H9 (cell line): Measurements from ENCODE around the gene CDHR2. TPM values are rescaled to one million over a fixed set of nuclear protein-coding genes. Genes with fewer than 3 reads are reported as not detected.

ENCODE experiments used
- DNase-seq: peaks from one replicate; pipeline ENCODE4 v3.0.0-alpha.2; 2017
- H2AFZ ChIP-seq: one replicate; pipeline ENCODE4 v1.6.1; 2013; ENCODE audit warnings: mild to moderate bottlenecking, low read length, control low read depth, moderate library complexity
- H2AK5ac ChIP-seq: 2 replicates; pipeline ENCODE4 v1.6.1; 2013; ENCODE audit warnings: low read length, control low read depth, mixed read lengths; ENCODE audit not compliant: insufficient read length
- H2BK120ac ChIP-seq: one replicate; pipeline ENCODE4 v1.6.1; 2013; ENCODE audit warnings: low read depth, mild to moderate bottlenecking, low read length, control low read depth, inconsistent platforms; ENCODE audit not compliant: poor library complexity, severe bottlenecking
- H2BK12ac ChIP-seq: 2 replicates; pipeline ENCODE4 v1.6.1; 2013; ENCODE audit warnings: low read length, control low read depth, mixed read lengths, low read depth; ENCODE audit not compliant: insufficient read length
- H2BK15ac ChIP-seq: 2 replicates; pipeline ENCODE4 v1.6.1; 2013; ENCODE audit warnings: low read depth, low read length, control low read depth
- H2BK20ac ChIP-seq: one replicate; pipeline ENCODE4 v1.6.1; 2013; ENCODE audit warnings: low read depth, mild to moderate bottlenecking, low read length, control low read depth, inconsistent platforms; ENCODE audit not compliant: poor library complexity, severe bottlenecking
- H2BK5ac ChIP-seq: 2 replicates; pipeline ENCODE4 v1.6.1; 2013; ENCODE audit warnings: low read length, control low read depth, mixed read lengths; ENCODE audit not compliant: insufficient read length
- H3K14ac ChIP-seq: 2 replicates; pipeline ENCODE4 v1.6.1; 2013; ENCODE audit warnings: low read length, control low read depth; ENCODE audit not compliant: insufficient read depth
- H3K18ac ChIP-seq: 2 replicates; pipeline ENCODE4 v1.6.1; 2013; ENCODE audit warnings: low read depth, mild to moderate bottlenecking, mixed read lengths, low read length, control low read depth; ENCODE audit not compliant: insufficient read length
- H3K23ac ChIP-seq: 2 replicates; pipeline ENCODE4 v1.6.1; 2013; ENCODE audit warnings: low read length, control low read depth, mixed read lengths, low read depth; ENCODE audit not compliant: insufficient read length
- H3K23me2 ChIP-seq: 2 replicates; pipeline ENCODE4 v1.6.1; 2013; ENCODE audit warnings: low read depth, mild to moderate bottlenecking, mixed read lengths, low read length, control low read depth; ENCODE audit not compliant: insufficient read length, poor library complexity, severe bottlenecking
- H3K27ac ChIP-seq: 2 replicates; pipeline ENCODE4 v1.5.1; 2013; ENCODE audit warnings: low read length, control low read depth, mixed read lengths, low read depth; ENCODE audit not compliant: insufficient read length
- H3K27me3 ChIP-seq: 2 replicates; pipeline ENCODE4 v1.6.1; 2013; ENCODE audit warnings: low read length, control low read depth, inconsistent platforms; ENCODE audit not compliant: insufficient read depth
- H3K4ac ChIP-seq: 2 replicates; pipeline ENCODE4 v1.6.1; 2013; ENCODE audit warnings: low read depth, mild to moderate bottlenecking, control low read depth, inconsistent platforms, low read length, moderate library complexity
- H3K4me1 ChIP-seq: 2 replicates; pipeline ENCODE4 v1.6.1; 2013; ENCODE audit warnings: low read length, control low read depth, inconsistent platforms; ENCODE audit not compliant: insufficient read depth
- H3K4me2 ChIP-seq: 2 replicates; pipeline ENCODE4 v1.6.1; 2013; ENCODE audit warnings: low read length, control low read depth, mixed read lengths; ENCODE audit not compliant: insufficient read length, insufficient read depth
- H3K56ac ChIP-seq: 2 replicates; pipeline ENCODE4 v1.6.1; 2013; ENCODE audit warnings: low read depth, mild to moderate bottlenecking, mixed read lengths, low read length, control low read depth; ENCODE audit not compliant: insufficient read length
- H3K79me1 ChIP-seq: 2 replicates; pipeline ENCODE4 v1.6.1; 2013; ENCODE audit warnings: low read depth, mild to moderate bottlenecking, moderate library complexity, low read length, control low read depth, inconsistent platforms; ENCODE audit not compliant: insufficient read depth, poor library complexity, severe bottlenecking
- H3K79me2 ChIP-seq: 2 replicates; pipeline ENCODE4 v1.6.1; 2013; ENCODE audit warnings: low read length, control low read depth, inconsistent platforms; ENCODE audit not compliant: insufficient read depth
- H3K9ac ChIP-seq: 2 replicates; pipeline ENCODE4 v1.6.1; 2013; ENCODE audit warnings: low read length, control low read depth, mixed read lengths; ENCODE audit not compliant: insufficient read length; ENCODE audit errors: extremely low read depth
- H3K9me3 ChIP-seq: one replicate; pipeline ENCODE4 v1.6.1; 2013; ENCODE audit warnings: low read depth, low read length, inconsistent platforms; ENCODE audit not compliant: control insufficient read depth
- H3T11ph ChIP-seq: one replicate; pipeline ENCODE4 v1.6.1; 2013; ENCODE audit warnings: mild to moderate bottlenecking, low read length, control low read depth, inconsistent platforms
- H4K20me1 ChIP-seq: one replicate; pipeline ENCODE4 v1.6.1; 2013; ENCODE audit not compliant: control insufficient read depth, insufficient read length, insufficient read depth
- H4K5ac ChIP-seq: 2 replicates; pipeline ENCODE4 v1.6.1; 2013; ENCODE audit warnings: low read depth, mild to moderate bottlenecking, mixed read lengths, low read length, control low read depth; ENCODE audit not compliant: insufficient read length
- H4K8ac ChIP-seq: replicated peaks from 2 replicates; pipeline ENCODE4 v1.6.1; 2013; ENCODE audit warnings: low read length, control low read depth, mixed read lengths, low read depth; ENCODE audit not compliant: insufficient read length
- H4K91ac ChIP-seq: 2 replicates; pipeline ENCODE4 v1.6.1; 2013; ENCODE audit warnings: low read depth, mild to moderate bottlenecking, moderate library complexity, mixed read lengths, low read length, control low read depth; ENCODE audit not compliant: insufficient read length
- H3K27ac Mint-ChIP-seq, 3 experiments: 2 replicates in 2 of 3; 3 replicates in 1 of 3; pipeline ENCODE4 v1.8.0; 2020 to 2021; ENCODE audit warnings: mixed read lengths in 3 of 3, mild to moderate bottlenecking in 1 of 3, moderate library complexity in 1 of 3
- H3K27me3 Mint-ChIP-seq: 2 replicates; pipeline ENCODE4 v1.8.0; 2021; ENCODE audit warnings: low read depth, mild to moderate bottlenecking, moderate library complexity, mixed read lengths
- H3K36me3 Mint-ChIP-seq, 3 experiments: 2 replicates in 2 of 3; 3 replicates in 1 of 3; pipeline ENCODE4 v1.8.0; 2020 to 2021; ENCODE audit warnings: low read depth in 3 of 3, mixed read lengths in 3 of 3; ENCODE audit not compliant: insufficient read depth in 1 of 3
- H3K4me1 Mint-ChIP-seq, 2 experiments: 2 replicates each; pipeline ENCODE4 v1.8.0; 2020; ENCODE audit warnings: mixed read lengths in 2 of 2
- H3K4me3 Mint-ChIP-seq, 2 experiments: 2 replicates in 1 of 2; 3 replicates in 1 of 2; pipeline ENCODE4 v1.8.0; 2020 to 2021; ENCODE audit warnings: mild to moderate bottlenecking in 2 of 2, mixed read lengths in 2 of 2, moderate library complexity in 1 of 2
- H3K9me3 Mint-ChIP-seq, 2 experiments: 2 replicates in 1 of 2; 3 replicates in 1 of 2; pipeline ENCODE4 v1.8.0; 2020; ENCODE audit warnings: mild to moderate bottlenecking in 2 of 2, mixed read lengths in 2 of 2, moderate library complexity in 1 of 2
- WGBS: extraction: QIAGEN DNeasy Blood & Tissue Kit; methylation state at CpG from one replicate; pipeline ENCODE4 v1.1.7; 2013; ENCODE audit warnings: missing lambda C conversion rate, low lambda C conversion rate, mixed read lengths; ENCODE audit not compliant: insufficient read length; ENCODE audit errors: extremely low coverage; 5-methylcytosine and 5-hydroxymethylcytosine counted together
- total RNA-seq: library from RNA; stranded (reverse); gene quantifications from 2 replicates; pipeline ENCODE4 v1.2.1, GENCODE V29; 2021
- TF ChIP-seq, protein P1 (sequence below): fragments of 200-600 bp; sonication (generic); conservative IDR thresholded peaks from 3 replicates; pipeline ENCODE4 v1.8.0; 2021; ENCODE audit warnings: antibody characterized with exemption, mild to moderate bottlenecking

CDHR2 gene
- total RNA-seq, 1 experiment from 2014 or later, result 0.90 TPM

DNA sequence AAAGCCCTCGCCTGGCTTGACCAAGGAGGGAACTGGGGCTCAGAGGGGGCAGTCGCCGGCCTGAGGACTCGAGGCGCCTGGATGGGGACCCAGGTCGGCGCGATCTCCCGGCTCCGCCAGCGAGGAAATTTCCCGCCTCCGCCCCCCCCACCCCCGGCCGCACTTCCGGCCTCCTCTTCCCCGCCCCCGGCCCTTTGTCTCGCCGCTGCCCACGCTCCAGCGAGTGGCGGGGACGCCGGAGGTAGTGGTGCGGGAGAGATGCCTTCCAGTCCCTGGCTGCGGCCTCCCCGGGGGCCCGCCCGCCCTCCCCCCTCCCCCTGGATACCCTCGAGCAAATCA lies 61.3 kb downstream of the CDHR2 start:
- H3K4me3 Mint-ChIP-seq, result peak overlapping the region; percentile 59 to 76
- peaks cover 6% of the 10 kb centered on the region for H3K23me2 ChIP-seq
- TF ChIP-seq, protein P1, sequence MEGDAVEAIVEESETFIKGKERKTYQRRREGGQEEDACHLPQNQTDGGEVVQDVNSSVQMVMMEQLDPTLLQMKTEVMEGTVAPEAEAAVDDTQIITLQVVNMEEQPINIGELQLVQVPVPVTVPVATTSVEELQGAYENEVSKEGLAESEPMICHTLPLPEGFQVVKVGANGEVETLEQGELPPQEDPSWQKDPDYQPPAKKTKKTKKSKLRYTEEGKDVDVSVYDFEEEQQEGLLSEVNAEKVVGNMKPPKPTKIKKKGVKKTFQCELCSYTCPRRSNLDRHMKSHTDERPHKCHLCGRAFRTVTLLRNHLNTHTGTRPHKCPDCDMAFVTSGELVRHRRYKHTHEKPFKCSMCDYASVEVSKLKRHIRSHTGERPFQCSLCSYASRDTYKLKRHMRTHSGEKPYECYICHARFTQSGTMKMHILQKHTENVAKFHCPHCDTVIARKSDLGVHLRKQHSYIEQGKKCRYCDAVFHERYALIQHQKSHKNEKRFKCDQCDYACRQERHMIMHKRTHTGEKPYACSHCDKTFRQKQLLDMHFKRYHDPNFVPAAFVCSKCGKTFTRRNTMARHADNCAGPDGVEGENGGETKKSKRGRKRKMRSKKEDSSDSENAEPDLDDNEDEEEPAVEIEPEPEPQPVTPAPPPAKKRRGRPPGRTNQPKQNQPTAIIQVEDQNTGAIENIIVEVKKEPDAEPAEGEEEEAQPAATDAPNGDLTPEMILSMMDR, result no peak
- no peaks in the 10 kb centered on the region; a peak in 1 of 5 replicates for H3K9me3 Mint-ChIP-seq
- no CpG with 5 or more reads among the region's 31 CpGs for WGBS
- H3K4me2 ChIP-seq, result peak overlapping the region; percentile 35
- H3K79me1 ChIP-seq, result no peaks in the 10 kb centered on the region
- no peak overlapping the region for H2BK15ac ChIP-seq
- no peak overlapping the region for H4K8ac ChIP-seq
- no peak overlapping the region for H3K9ac ChIP-seq
- H4K20me1 ChIP-seq, result no peaks in the 10 kb centered on the region
- H3K9me3 ChIP-seq, result no peaks in the 10 kb centered on the region
- no peak overlapping the region for H3K27ac ChIP-seq
- no peak overlapping the region for H4K5ac ChIP-seq
- H2BK20ac ChIP-seq, result no peak overlapping the region
- H3K79me2 ChIP-seq, result no peaks in the 10 kb centered on the region
- H3K27ac Mint-ChIP-seq, result no peak overlapping the region
- no peaks in the 10 kb centered on the region for H3K36me3 Mint-ChIP-seq
- H3K27me3 ChIP-seq, result no peaks in the 10 kb centered on the region; the same call in 1 of the 2 replicates
- no peak overlapping the region for H3K23ac ChIP-seq
- H2BK120ac ChIP-seq, result no peak overlapping the region
- no peak overlapping the region for H3K56ac ChIP-seq
- H3K18ac ChIP-seq, result no peak overlapping the region
- H3K4ac ChIP-seq, result no peak overlapping the region
- no peak for DNase-seq
- no peak overlapping the region for H2AK5ac ChIP-seq
- H4K91ac ChIP-seq, result no peak overlapping the region
- no peak overlapping the region for H2BK12ac ChIP-seq
- no peak overlapping the region for H3T11ph ChIP-seq
- H3K4me1 Mint-ChIP-seq, result peaks cover 32% of the 10 kb centered on the region in 2 experiments
- H3K27me3 Mint-ChIP-seq, result peaks cover 27% of the 10 kb centered on the region
- no peak overlapping the region for H2BK5ac ChIP-seq
- H3K4me1 ChIP-seq, result no peaks in the 10 kb centered on the region; the same call in 1 of the 2 replicates
- H2AFZ ChIP-seq, result no peak overlapping the region
- no peak overlapping the region for H3K14ac ChIP-seq
